Testis (tissue), 2 donors: ENCODE results near the gene GRIN3B.

Source experiments
- CTCF ChIP-seq, 3 experiments: fragments of 450-650 bp in 2 of 3; fragments of 200-600 bp in 1 of 3; sonication (generic) in 1 of 3; IDR thresholded peaks; one replicate each; pipeline ENCODE4 v1.5.1; 2016 to 2019; ENCODE audit warnings: antibody characterized with exemption in 3 of 3, mild to moderate bottlenecking in 2 of 3, moderate library complexity in 1 of 3
- POLR2A ChIP-seq: fragments of 450-650 bp; IDR thresholded peaks from one replicate; pipeline ENCODE4 v1.6.1; 2017; ENCODE audit warnings: antibody characterized with exemption, mild to moderate bottlenecking, moderate library complexity

- TF ChIP-seq POLR2A (no peak), CTCF (IDR thresholded peaks at IDR 0.05) (no peak)
Measured at GRCh38 chr19:1046836-1047695, 46.8 kb downstream of the GRIN3B start.
